ENCODE data around the gene HMBS.
A peak's percentile ranks its signal among the peaks of the same experiment; 100 is the strongest.

- TF ChIP-seq CTCF (IDR thresholded peaks at IDR 0.05) (no peak), POLR2A (IDR thresholded peaks at IDR 0.05) (peak in 1 of 2 donors; percentile 69)
Measured at GRCh38 chr11:119067371-119068222, 17.1 kb upstream of the HMBS start, which contains the start of gene VPS11.

Data from heart left ventricle (tissue), 13 donors.